H1 (cell line): ENCODE measurements around the gene AIFM1. TPM values are rescaled to one million over a fixed set of nuclear protein-coding genes. Genes with fewer than 3 reads are reported as not detected.

Experiments used
- CTCF ChIA-PET: fragments of 300-600 bp; sonication (Branson Sonifier 250); formaldehyde crosslinking; loops from one replicate; lab custom pipeline; 2021; ENCODE audit not compliant: partially characterized antibody; lab: Charles Lee
- POLR2A ChIA-PET: fragments of 300-600 bp; sonication (Branson Sonifier 250); formaldehyde crosslinking; loops from one replicate; lab custom pipeline; 2021; ENCODE audit warnings: inconsistent platforms; ENCODE audit not compliant: partially characterized antibody; lab: Charles Lee
- DNase-seq, 2 experiments: peaks; one replicate each; pipeline versions ENCODE4 v3.0.0 to v3.0.0-alpha.2; 2010 to 2022; ENCODE audit warnings: low spot score in 2 of 2, low read depth in 1 of 2, mixed read lengths in 1 of 2
- FAIRE-seq: peaks from 2 replicates; lab custom pipeline; 2011; peaks lifted over from hg19 to GRCh38; lab: Jason Lieb, UNC
- H2AFZ ChIP-seq: 2 replicates; pipeline ENCODE4 v1.8.1; 2012; ENCODE audit warnings: low read length, inconsistent platforms
- H2AK5ac ChIP-seq: 2 replicates; pipeline ENCODE4 v1.6.1; 2013; ENCODE audit warnings: low read depth, low read length
- H2BK120ac ChIP-seq: replicated peaks from 2 replicates; pipeline ENCODE3; 2013; ENCODE audit warnings: low read depth, low read length, inconsistent platforms
- H2BK12ac ChIP-seq: 2 replicates; pipeline ENCODE4 v1.6.1; 2013; ENCODE audit warnings: low read depth, low read length
- H2BK15ac ChIP-seq: 2 replicates; pipeline ENCODE4 v1.6.1; 2013; ENCODE audit warnings: low read length
- H2BK20ac ChIP-seq: 2 replicates; pipeline ENCODE4 v1.6.1; 2013; ENCODE audit warnings: low read length
- H2BK5ac ChIP-seq: 2 replicates; pipeline ENCODE4 v1.6.1; 2013; ENCODE audit warnings: low read depth, low read length
- H3K14ac ChIP-seq: 2 replicates; pipeline ENCODE4 v1.6.1; 2013; ENCODE audit warnings: inconsistent platforms; ENCODE audit not compliant: insufficient read length
- H3K18ac ChIP-seq: 2 replicates; pipeline ENCODE4 v1.6.1; 2013; ENCODE audit warnings: low read length; ENCODE audit errors: extremely low read depth
- H3K23ac ChIP-seq: 2 replicates; pipeline ENCODE4 v1.6.1; 2013; ENCODE audit warnings: inconsistent platforms; ENCODE audit not compliant: insufficient read length
- H3K23me2 ChIP-seq: 2 replicates; pipeline ENCODE4 v1.6.1; 2013; ENCODE audit warnings: low read depth, low read length
- H3K27ac ChIP-seq: 2 replicates; pipeline ENCODE4 v1.6.1; 2011; ENCODE audit warnings: low read depth, low read length, inconsistent platforms
- H3K27me3 ChIP-seq, 4 experiments: replicated peaks in 1 of 4; 1 replicate in 1 of 4; 2 replicates in 3 of 4; pipeline versions ENCODE4 v1.6.1 to v1.8.1; 2011 to 2013; ENCODE audit warnings: low read length in 3 of 4, mild to moderate bottlenecking in 3 of 4, inconsistent platforms in 2 of 4, mixed read lengths in 2 of 4, moderate library complexity in 1 of 4; ENCODE audit not compliant: control insufficient read depth in 3 of 4, insufficient read depth in 3 of 4; ENCODE audit errors: extremely low read depth in 1 of 4
- H3K36me3 ChIP-seq, 4 experiments: 2 replicates each; pipeline versions ENCODE4 v1.6.1 to v1.8.1; 2011 to 2013; ENCODE audit warnings: mild to moderate bottlenecking in 4 of 4, low read length in 3 of 4, moderate library complexity in 2 of 4, control low read depth in 1 of 4, inconsistent platforms in 1 of 4; ENCODE audit not compliant: insufficient read depth in 4 of 4, control insufficient read depth in 2 of 4
- H3K4ac ChIP-seq: replicated peaks from 2 replicates; pipeline ENCODE3; 2013; ENCODE audit warnings: low read length, low read depth, mixed read lengths, inconsistent platforms; ENCODE audit not compliant: insufficient read length
- H3K4me1 ChIP-seq, 4 experiments: replicated peaks in 1 of 4; 1 replicate in 1 of 4; 2 replicates in 3 of 4; pipeline versions ENCODE4 v1.6.1 to v1.8.1; 2011 to 2013; ENCODE audit warnings: low read length in 3 of 4, inconsistent platforms in 2 of 4, mixed read lengths in 1 of 4; ENCODE audit not compliant: insufficient read depth in 4 of 4, control insufficient read depth in 3 of 4
- H3K4me2 ChIP-seq, 2 experiments: 2 replicates each; pipeline versions ENCODE4 v1.6.1 to v1.8.1; 2011 to 2013; ENCODE audit warnings: low read depth in 2 of 2, low read length in 2 of 2, control low read depth in 1 of 2, inconsistent platforms in 1 of 2, mild to moderate bottlenecking in 1 of 2; ENCODE audit not compliant: insufficient read depth in 1 of 2
- H3K4me3 ChIP-seq, 4 experiments: fragments of 200-600, 300-600 bp in 1 of 4; sonication (generic), shearing (Covaris generic), sonication (Bioruptor Twin) in 1 of 4; 2 replicates each; pipeline versions ENCODE4 v1.5.1 to v1.8.1; 2011 to 2016; ENCODE audit warnings: low read length in 4 of 4, low read depth in 3 of 4, control low read depth in 2 of 4, inconsistent platforms in 2 of 4, mild to moderate bottlenecking in 2 of 4, mixed read lengths in 1 of 4, moderate library complexity in 1 of 4; ENCODE audit not compliant: insufficient read depth in 2 of 4; ENCODE audit errors: extremely low read depth in 1 of 4
- H3K56ac ChIP-seq: replicated peaks from 2 replicates; pipeline ENCODE3; 2013; ENCODE audit warnings: low read depth, mild to moderate bottlenecking, mixed read lengths, low read length, inconsistent platforms; ENCODE audit not compliant: insufficient read length
- H3K79me1 ChIP-seq: 2 replicates; pipeline ENCODE4 v1.6.1; 2013; ENCODE audit warnings: low read depth, low read length, control low read depth
- H3K79me2 ChIP-seq, 2 experiments: 2 replicates each; pipeline versions ENCODE4 v1.6.1 to v1.8.1; 2012 to 2013; ENCODE audit warnings: low read length in 2 of 2, mild to moderate bottlenecking in 2 of 2, inconsistent platforms in 1 of 2; ENCODE audit not compliant: insufficient read depth in 2 of 2, control insufficient read depth in 1 of 2
- H3K9ac ChIP-seq, 4 experiments: replicated peaks in 1 of 4; 1 replicate in 1 of 4; 2 replicates in 3 of 4; pipeline versions ENCODE4 v1.6.1 to v1.8.1; 2011 to 2013; ENCODE audit warnings: low read depth in 3 of 4, low read length in 3 of 4, control low read depth in 2 of 4, mild to moderate bottlenecking in 2 of 4, moderate library complexity in 2 of 4, inconsistent platforms in 1 of 4; ENCODE audit errors: extremely low read depth in 1 of 4
- H3K9me3 ChIP-seq, 2 experiments: 2 replicates each; pipeline versions ENCODE4 v1.6.1 to v1.8.1; 2012 to 2013; ENCODE audit warnings: mild to moderate bottlenecking in 2 of 2, moderate library complexity in 2 of 2, control low read depth in 1 of 2, inconsistent platforms in 1 of 2, low read depth in 1 of 2, low read length in 1 of 2, mixed read lengths in 1 of 2; ENCODE audit not compliant: insufficient read depth in 2 of 2
- H4K20me1 ChIP-seq, 2 experiments: replicated peaks in 1 of 2; 2 replicates each; pipeline versions ENCODE3 to v1.8.1; 2011 to 2013; ENCODE audit warnings: inconsistent platforms in 2 of 2, low read length in 2 of 2, mild to moderate bottlenecking in 1 of 2; ENCODE audit not compliant: insufficient read depth in 2 of 2, control insufficient read depth in 1 of 2
- H4K5ac ChIP-seq: 2 replicates; pipeline ENCODE4 v1.6.1; 2013; ENCODE audit warnings: low read length, low read depth, mixed read lengths, inconsistent platforms; ENCODE audit not compliant: insufficient read length
- H4K8ac ChIP-seq: 2 replicates; pipeline ENCODE4 v1.8.0; 2013; ENCODE audit warnings: mild to moderate bottlenecking, moderate library complexity, low read length, inconsistent platforms; ENCODE audit not compliant: insufficient read depth; ENCODE audit errors: extremely low read depth
- H4K91ac ChIP-seq: replicated peaks from 2 replicates; pipeline ENCODE3; 2013; ENCODE audit warnings: low read length, mixed read lengths, inconsistent platforms; ENCODE audit not compliant: insufficient read length
- WGBS, 2 experiments: shearing (Covaris generic) in 1 of 2; methylation state at CpG; one replicate each; pipeline versions ENCODE4 v1.1.6 to v1.1.7; 2013 to 2015; ENCODE audit warnings: low lambda C conversion rate in 2 of 2, mixed read lengths in 2 of 2, inconsistent platforms in 1 of 2, low coverage in 1 of 2, missing lambda C conversion rate in 1 of 2; ENCODE audit not compliant: insufficient replicate concordance in 2 of 2, insufficient coverage in 1 of 2, insufficient read length in 1 of 2; ENCODE audit errors: extremely low coverage in 1 of 2, missing lambda C conversion rate in 1 of 2; 5-methylcytosine and 5-hydroxymethylcytosine counted together
- polyA plus RNA-seq, 7 experiments: library from polyadenylated mRNA; depleted of rRNA in 3 of 7; stranded (reverse) in 5 of 7; unstranded in 2 of 7; fragments of >200 nt in 5 of 7; fragments of 200-250 nt in 2 of 7; gene quantifications; 1 replicate in 5 of 7; 2 replicates in 1 of 7; 4 replicates in 1 of 7; pipeline versions ENCODE4 v1.2.1 to v1.2.3, GENCODE V29; 2011 to 2013; ENCODE audit warnings: missing spikeins in 2 of 7, mixed read lengths in 2 of 7
- total RNA-seq: library from RNA; stranded (reverse); fragmentation: NEBNext Ultra II Directional; extraction: Animal tissue kit (Norgen Biotek cat#: 25700); gene quantifications from 2 replicates; pipeline ENCODE4 v1.2.1, GENCODE V29; 2021

AIFM1 gene
- total and polyA plus RNA-seq, 2 of the 8 experiments (the other 6 are each of a cell fraction or from before 2014, with no cell fraction given), result 34.1 to 55.4 TPM

DNA sequence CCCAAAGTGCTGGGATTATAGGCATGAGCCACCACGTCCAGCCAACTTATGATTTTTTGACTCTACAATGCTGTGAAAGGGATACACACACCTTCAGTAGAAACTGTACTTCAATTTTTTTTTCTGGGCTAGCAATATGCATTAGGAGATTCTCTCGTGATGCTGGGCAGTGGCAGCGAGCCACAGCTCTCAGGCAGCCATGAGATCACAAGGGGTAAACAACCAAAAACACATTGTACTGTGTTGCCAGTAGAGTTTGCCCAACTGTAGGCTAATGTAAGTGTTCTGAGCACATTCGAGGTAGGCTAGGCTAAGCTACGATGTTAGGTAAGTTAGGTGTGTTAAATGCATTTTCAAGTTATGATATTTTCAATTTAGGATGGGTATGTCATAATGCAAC is 31.8 kb upstream of the AIFM1 start:
- Histone ChIP-seq H3K79me1 (no peaks in the 10 kb centered on the region), H3K36me3 (no peaks in the 10 kb centered on the region; a peak in 1 of 8 replicates), H2AFZ (no peak overlapping the region), H2AK5ac (no peak overlapping the region), H3K4me1 (no peaks in the 10 kb centered on the region), H2BK20ac (no peak overlapping the region), H3K79me2 (no peaks in the 10 kb centered on the region), H3K27ac (no peak overlapping the region), H3K14ac (no peak overlapping the region), H2BK120ac (no peak overlapping the region), H3K4me3 (no peak overlapping the region), H3K9me3 (no peaks in the 10 kb centered on the region), H4K20me1 (no peaks in the 10 kb centered on the region), H3K23ac (no peak overlapping the region), H2BK12ac (no peak overlapping the region), H3K4me2 (no peak overlapping the region), H4K91ac (no peak overlapping the region), H3K56ac (no peak overlapping the region), H2BK5ac (no peak overlapping the region), H2BK15ac (no peak overlapping the region), H3K18ac (no peak overlapping the region), H3K4ac (no peak overlapping the region), H4K8ac (no peak overlapping the region), H4K5ac (no peak overlapping the region), H3K9ac (no peak overlapping the region), H3K23me2 (no peaks in the 10 kb centered on the region), H3K27me3 (no peaks in the 10 kb centered on the region)
- 88% methylated on average over 4 of the region's 5 CpGs; no CpG with 5 or more reads in 1 of the 2 experiments for WGBS, 2 experiments
- ChIA-PET CTCF (interaction anchor here (0.7 kb wide), 1 partner anchor 113 kb away, joined by 3 read pairs; no protein-coding TSS in a partner anchor), POLR2A (no interaction called here)
- no peak for FAIRE-seq
- DNase-seq, result no peak
